Measurements from ENCODE around the gene MKRN2OS. TPM values are rescaled to one million over a fixed set of nuclear protein-coding genes. Genes with fewer than 3 reads are reported as not detected.

The MKRN2OS gene
- total and polyA plus RNA-seq, 10 donors, result not detected

DNA sequence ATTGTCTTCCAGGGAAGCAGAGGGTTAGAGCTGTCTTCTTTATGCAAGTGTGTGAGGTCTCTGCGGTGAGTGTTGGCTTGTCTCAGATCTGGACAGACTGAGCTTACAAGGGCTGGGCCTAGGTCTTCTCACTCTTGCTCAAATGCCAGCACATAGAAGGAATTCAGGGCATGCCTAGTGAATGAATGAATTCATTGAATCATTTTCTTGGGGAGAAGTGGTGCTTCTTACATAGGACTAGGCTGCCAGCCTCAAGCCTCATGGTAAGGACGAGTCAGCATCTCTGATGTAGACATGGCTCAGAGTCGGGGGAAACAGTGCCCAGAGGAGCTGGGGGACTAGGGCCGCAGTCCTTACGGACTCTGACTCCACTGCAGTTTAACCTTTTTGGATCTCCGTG lies 28.8 kb upstream of the MKRN2OS start:
- no peaks in the 10 kb centered on the region for H3K27me3 ChIP-seq (replicated peaks in 1 of 7)
- intact Hi-C loops (cut with DNase I; ENCODE audit: low total_unique reads), result no loop called here
- peaks cover 6 to 100% (median 95%) of the 10 kb centered on the region in 6 donors for H3K36me3 ChIP-seq
- no peak overlapping the region for H3K27ac ChIP-seq
- 94 to 98% (median 97%) methylated on average over 3 to 6 of the region's 6 CpGs for WGBS, 5 donors
- H3K4me3 ChIP-seq, result no peak overlapping the region
- TF ChIP-seq, protein P1, sequence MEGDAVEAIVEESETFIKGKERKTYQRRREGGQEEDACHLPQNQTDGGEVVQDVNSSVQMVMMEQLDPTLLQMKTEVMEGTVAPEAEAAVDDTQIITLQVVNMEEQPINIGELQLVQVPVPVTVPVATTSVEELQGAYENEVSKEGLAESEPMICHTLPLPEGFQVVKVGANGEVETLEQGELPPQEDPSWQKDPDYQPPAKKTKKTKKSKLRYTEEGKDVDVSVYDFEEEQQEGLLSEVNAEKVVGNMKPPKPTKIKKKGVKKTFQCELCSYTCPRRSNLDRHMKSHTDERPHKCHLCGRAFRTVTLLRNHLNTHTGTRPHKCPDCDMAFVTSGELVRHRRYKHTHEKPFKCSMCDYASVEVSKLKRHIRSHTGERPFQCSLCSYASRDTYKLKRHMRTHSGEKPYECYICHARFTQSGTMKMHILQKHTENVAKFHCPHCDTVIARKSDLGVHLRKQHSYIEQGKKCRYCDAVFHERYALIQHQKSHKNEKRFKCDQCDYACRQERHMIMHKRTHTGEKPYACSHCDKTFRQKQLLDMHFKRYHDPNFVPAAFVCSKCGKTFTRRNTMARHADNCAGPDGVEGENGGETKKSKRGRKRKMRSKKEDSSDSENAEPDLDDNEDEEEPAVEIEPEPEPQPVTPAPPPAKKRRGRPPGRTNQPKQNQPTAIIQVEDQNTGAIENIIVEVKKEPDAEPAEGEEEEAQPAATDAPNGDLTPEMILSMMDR (IDR thresholded peaks at IDR 0.05 in 8 of 11, conservative IDR thresholded peaks at IDR 0.05 in 3 of 11), result no peak
- TF ChIP-seq POLR2AphosphoS5 (IDR thresholded peaks at IDR 0.05), result no peak
- no peak for TF ChIP-seq POLR2A (IDR thresholded peaks at IDR 0.05)
- DNase-seq, result no peak
- peaks cover 0 to 4% (median under 1%) of the 10 kb centered on the region in 6 donors for H3K4me1 ChIP-seq
- H3K9me3 ChIP-seq, result peaks cover 0 to 10% (median 0%) of the 10 kb centered on the region in 8 donors

DNA sequence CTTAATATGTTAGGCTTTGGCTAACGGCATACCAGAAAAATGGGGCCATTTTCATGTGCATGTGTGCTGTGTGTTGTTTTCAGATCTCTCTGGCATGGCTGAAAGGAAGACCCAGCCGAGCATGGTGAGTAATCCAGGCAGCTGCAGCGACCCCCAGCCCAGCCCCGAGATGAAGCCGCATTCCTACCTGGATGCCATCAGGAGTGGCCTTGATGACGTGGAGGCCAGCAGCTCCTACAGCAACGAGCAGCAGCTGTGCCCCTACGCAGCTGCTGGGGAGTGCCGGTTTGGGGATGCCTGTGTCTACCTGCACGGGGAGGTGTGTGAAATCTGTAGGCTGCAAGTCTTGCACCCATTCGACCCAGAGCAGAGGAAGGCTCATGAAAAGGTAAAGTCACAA lies 26.7 kb upstream of the MKRN2OS start:
- TF ChIP-seq POLR2AphosphoS5 (IDR thresholded peaks at IDR 0.05) (peak in 1 of 3 donors; percentile 22), POLR2A (IDR thresholded peaks at IDR 0.05) (no peak)
- TF ChIP-seq, protein P1 (IDR thresholded peaks at IDR 0.05 in 8 of 11, conservative IDR thresholded peaks at IDR 0.05 in 3 of 11), result no peak
- intact Hi-C loops (cut with DNase I; ENCODE audit: low total_unique reads), result no loop called here
- H3K27me3 ChIP-seq (replicated peaks in 1 of 7), result no peaks in the 10 kb centered on the region
- H3K27ac ChIP-seq, result no peak overlapping the region
- peaks cover 0 to 7% (median 3%) of the 10 kb centered on the region in 8 donors for H3K9me3 ChIP-seq
- DNase-seq, result no peak
- 94 to 99% (median 97%) methylated on average over 11 of the region's 11 CpGs for WGBS, 5 donors
- H3K4me3 ChIP-seq, result no peak overlapping the region
- peaks cover 6 to 85% (median 77%) of the 10 kb centered on the region in 6 donors for H3K36me3 ChIP-seq
- H3K4me1 ChIP-seq, result no peaks in the 10 kb centered on the region

GRCh38 chr3:12569836-12570235 lies 24.5 kb upstream of the MKRN2OS start:
- H3K9me3 ChIP-seq, result peaks cover 7 to 25% (median 19%) of the 10 kb centered on the region in 8 donors
- intact Hi-C loops (cut with DNase I; ENCODE audit: low total_unique reads), result no loop called here
- TF ChIP-seq POLR2AphosphoS5 (IDR thresholded peaks at IDR 0.05) (no peak), POLR2A (IDR thresholded peaks at IDR 0.05) (no peak)
- TF ChIP-seq, protein P1 (IDR thresholded peaks at IDR 0.05 in 8 of 11, conservative IDR thresholded peaks at IDR 0.05 in 3 of 11), result no peak
- H3K27ac ChIP-seq, result no peak overlapping the region
- H3K4me3 ChIP-seq, result no peak overlapping the region
- no peak for DNase-seq
- no peaks in the 10 kb centered on the region for H3K27me3 ChIP-seq (replicated peaks in 1 of 7)
- 85 to 93% (median 90%) methylated on average over 6 of the region's 6 CpGs for WGBS, 5 donors
- H3K36me3 ChIP-seq, result peaks cover 4 to 77% (median 58%) of the 10 kb centered on the region in 6 donors
- H3K4me1 ChIP-seq, result no peaks in the 10 kb centered on the region

GRCh38 chr3:12568747-12569146 lies 23.4 kb upstream of the MKRN2OS start:
- intact Hi-C loops (cut with DNase I; ENCODE audit: low total_unique reads), result no loop called here
- WGBS, 5 donors, result 65 to 84% (median 77%) methylated on average over 3 of the region's 3 CpGs

More at GRCh38 chr3:12568747-12569146, 23.4 kb upstream of the MKRN2OS start:
- H3K4me3 ChIP-seq, result no peak overlapping the region
- peaks cover 7 to 25% (median 19%) of the 10 kb centered on the region in 8 donors for H3K9me3 ChIP-seq
- H3K27me3 ChIP-seq (replicated peaks in 1 of 7), result no peaks in the 10 kb centered on the region
- peaks cover 4 to 66% (median 47%) of the 10 kb centered on the region in 6 donors for H3K36me3 ChIP-seq
- no peak overlapping the region for H3K27ac ChIP-seq
- H3K4me1 ChIP-seq, result no peaks in the 10 kb centered on the region
- TF ChIP-seq POLR2AphosphoS5 (IDR thresholded peaks at IDR 0.05) (no peak), POLR2A (IDR thresholded peaks at IDR 0.05) (no peak)
- TF ChIP-seq, protein P1 (IDR thresholded peaks at IDR 0.05 in 8 of 11, conservative IDR thresholded peaks at IDR 0.05 in 3 of 11), result no peak
- DNase-seq, result no peak
